WTC11 (cell line): Measurements from ENCODE around the gene FANCI. TPM values are rescaled to one million over a fixed set of nuclear protein-coding genes. Genes with fewer than 3 reads are reported as not detected.
"Not testable (repeated sequence)": the region's sequence is repeated elsewhere in the genome, so short reads cannot be mapped to it uniquely, and the experiment has no call there.

Experiments
- ATAC-seq: fragments of 200-7000 bp; cut with Tn5 transposase; 2 replicates; pipeline ENCODE4 v1.10.0; 2021; ENCODE audit warnings: mild to moderate bottlenecking, moderate library complexity
- CTCF ChIA-PET: fragments of 300-600 bp; sonication (Branson Sonifier 250); formaldehyde crosslinking; loops from one replicate; lab custom pipeline; 2021; ENCODE audit warnings: antibody characterized with exemption; lab: Charles Lee
- POLR2A ChIA-PET: fragments of 350-600 bp; sonication (Branson Sonifier 250); formaldehyde crosslinking; loops from one replicate; lab custom pipeline; 2021; ENCODE audit warnings: antibody characterized with exemption; lab: Charles Lee
- DNase-seq: peaks from one replicate; pipeline ENCODE4 v3.0.0; 2021; ENCODE audit warnings: low spot score
- H3K27ac Mint-ChIP-seq: 2 replicates; pipeline ENCODE4 v1.8.0; 2021; ENCODE audit warnings: mixed read lengths
- H3K27me3 Mint-ChIP-seq: 2 replicates; pipeline ENCODE4 v1.8.0; 2021; ENCODE audit warnings: low read depth, mild to moderate bottlenecking, moderate library complexity, mixed read lengths
- H3K36me3 Mint-ChIP-seq: 2 replicates; pipeline ENCODE4 v1.8.0; 2021; ENCODE audit warnings: mixed read lengths
- H3K4me1 Mint-ChIP-seq: 2 replicates; pipeline ENCODE4 v1.8.0; 2022; ENCODE audit warnings: mixed read lengths
- H3K4me3 Mint-ChIP-seq: 2 replicates; pipeline ENCODE4 v1.8.0; 2021; ENCODE audit warnings: mild to moderate bottlenecking, moderate library complexity, mixed read lengths
- H3K9me3 Mint-ChIP-seq: 2 replicates; pipeline ENCODE4 v1.8.0; 2021; ENCODE audit warnings: mixed read lengths
- EMX1 ChIP-seq: fragments of 250-450 bp; sonication (Bioruptor Pico); IDR thresholded peaks from 2 replicates; pipeline ENCODE4 v1.8.0; 2021; ENCODE audit warnings: mild to moderate bottlenecking
- FOXP4 ChIP-seq: sonication (generic); formaldehyde crosslinking; IDR thresholded peaks from 2 replicates; pipeline ENCODE4 v1.8.0; 2022; ENCODE audit warnings: mild to moderate bottlenecking, missing genetic modification reagents
- GRHL2 ChIP-seq: fragments of 250-450 bp; sonication (Bioruptor Pico); IDR thresholded peaks from 2 replicates; pipeline ENCODE4 v1.8.0; 2022; ENCODE audit warnings: mild to moderate bottlenecking, moderate library complexity; ENCODE audit not compliant: insufficient replicate concordance, severe bottlenecking
- HMGA2 ChIP-seq: fragments of 250-450 bp; sonication (Bioruptor Pico); IDR thresholded peaks from 2 replicates; pipeline ENCODE4 v1.4.0; 2021; ENCODE audit warnings: mild to moderate bottlenecking, moderate library complexity
- KAT7 ChIP-seq: sonication (generic); formaldehyde crosslinking; IDR thresholded peaks from 2 replicates; pipeline ENCODE4 v1.8.1; 2023; ENCODE audit warnings: missing genetic modification reagents, mild to moderate bottlenecking, borderline replicate concordance
- NFE2L1 ChIP-seq: sonication (generic); formaldehyde crosslinking; IDR thresholded peaks from 2 replicates; pipeline ENCODE4 v1.8.1; 2023; ENCODE audit warnings: missing genetic modification reagents
- PREB ChIP-seq: sonication (generic); formaldehyde crosslinking; IDR thresholded peaks from 2 replicates; pipeline ENCODE4 v1.8.1; 2022; ENCODE audit warnings: mild to moderate bottlenecking, missing genetic modification reagents, moderate library complexity, borderline replicate concordance
- SMAD4 ChIP-seq: sonication (generic); formaldehyde crosslinking; IDR thresholded peaks from 2 replicates; pipeline ENCODE4 v1.8.0; 2022; ENCODE audit warnings: mild to moderate bottlenecking, missing genetic modification reagents
- USF2 ChIP-seq: sonication (generic); formaldehyde crosslinking; IDR thresholded peaks from 2 replicates; pipeline ENCODE4 v1.8.1; 2023; ENCODE audit warnings: mild to moderate bottlenecking, missing genetic modification reagents, moderate library complexity
- ZBTB21 ChIP-seq: sonication (generic); formaldehyde crosslinking; IDR thresholded peaks from 2 replicates; pipeline ENCODE4 v1.8.1; 2023; ENCODE audit warnings: mild to moderate bottlenecking, missing genetic modification reagents, borderline replicate concordance
- ZNF263 ChIP-seq: sonication (generic); formaldehyde crosslinking; IDR thresholded peaks from 2 replicates; pipeline ENCODE4 v1.8.1; 2022; ENCODE audit warnings: low read depth, mild to moderate bottlenecking, moderate library complexity, missing genetic modification reagents
- total RNA-seq: library from RNA; stranded (reverse); gene quantifications from 3 replicates; pipeline ENCODE4 v1.2.3, GENCODE V29; 2021
- TF ChIP-seq, protein P1 (sequence below): sonication (generic); formaldehyde crosslinking; IDR thresholded peaks from 2 replicates; pipeline ENCODE4 v1.8.1; 2022; ENCODE audit warnings: missing genetic modification reagents, borderline replicate concordance
- TF ChIP-seq, protein P2 (sequence below): sonication (generic); formaldehyde crosslinking; IDR thresholded peaks from 2 replicates; pipeline ENCODE4 v1.8.1; 2023; ENCODE audit warnings: mild to moderate bottlenecking, missing genetic modification reagents, borderline replicate concordance

FANCI gene
- total RNA-seq, 1 experiment from 2014 or later: 108 TPM

- no peak for TF ChIP-seq USF2 (CRISPR knock-in tag)
- TF ChIP-seq ZBTB21 (CRISPR knock-in tag): no peak
- TF ChIP-seq FOXP4: no peak
- no peak for TF ChIP-seq ZNF263 (CRISPR knock-in tag)
- no peak for TF ChIP-seq GRHL2
- TF ChIP-seq, protein P1, sequence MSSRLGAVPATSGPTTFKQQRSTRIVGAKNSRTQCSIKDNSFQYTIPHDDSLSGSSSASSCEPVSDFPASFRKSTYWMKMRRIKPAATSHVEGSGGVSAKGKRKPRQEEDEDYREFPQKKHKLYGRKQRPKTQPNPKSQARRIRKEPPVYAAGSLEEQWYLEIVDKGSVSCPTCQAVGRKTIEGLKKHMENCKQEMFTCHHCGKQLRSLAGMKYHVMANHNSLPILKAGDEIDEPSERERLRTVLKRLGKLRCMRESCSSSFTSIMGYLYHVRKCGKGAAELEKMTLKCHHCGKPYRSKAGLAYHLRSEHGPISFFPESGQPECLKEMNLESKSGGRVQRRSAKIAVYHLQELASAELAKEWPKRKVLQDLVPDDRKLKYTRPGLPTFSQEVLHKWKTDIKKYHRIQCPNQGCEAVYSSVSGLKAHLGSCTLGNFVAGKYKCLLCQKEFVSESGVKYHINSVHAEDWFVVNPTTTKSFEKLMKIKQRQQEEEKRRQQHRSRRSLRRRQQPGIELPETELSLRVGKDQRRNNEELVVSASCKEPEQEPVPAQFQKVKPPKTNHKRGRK: no peak
- TF ChIP-seq SMAD4: no peak
- no peak for TF ChIP-seq NFE2L1 (CRISPR knock-in tag)
- no peak for TF ChIP-seq PREB (CRISPR knock-in tag)
Observed at GRCh38 chr15:89248584-89248983, 4.8 kb downstream of the FANCI start (continued).

DNA sequence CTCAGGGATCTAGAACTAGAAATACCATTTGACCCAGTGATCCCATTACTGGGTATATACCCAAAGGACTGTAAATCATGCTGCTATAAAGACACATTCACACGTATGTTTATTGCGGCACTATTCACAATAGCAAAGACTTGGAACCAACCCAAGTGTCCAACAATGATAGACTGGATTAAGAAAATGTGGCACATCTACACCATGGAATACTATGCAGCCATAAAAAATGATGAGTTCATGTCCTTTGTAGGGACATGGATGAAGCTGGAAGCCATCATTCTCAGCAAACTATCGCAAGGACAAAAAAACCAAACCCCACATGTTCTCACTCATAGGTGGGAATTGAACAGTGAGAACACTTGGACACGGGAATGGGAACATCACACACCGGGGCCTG lies 6.4 kb downstream of the FANCI start:
- Mint-ChIP-seq H3K4me1 (peaks cover 12% of the 10 kb centered on the region), H3K9me3 (peaks cover 17% of the 10 kb centered on the region), H3K36me3 (peaks cover 47% of the 10 kb centered on the region)
- ATAC-seq, H3K4me3 Mint-ChIP-seq, H3K27ac Mint-ChIP-seq, CTCF ChIA-PET, DNase-seq, H3K27me3 Mint-ChIP-seq, POLR2A ChIA-PET: not testable (repeated sequence)

DNA sequence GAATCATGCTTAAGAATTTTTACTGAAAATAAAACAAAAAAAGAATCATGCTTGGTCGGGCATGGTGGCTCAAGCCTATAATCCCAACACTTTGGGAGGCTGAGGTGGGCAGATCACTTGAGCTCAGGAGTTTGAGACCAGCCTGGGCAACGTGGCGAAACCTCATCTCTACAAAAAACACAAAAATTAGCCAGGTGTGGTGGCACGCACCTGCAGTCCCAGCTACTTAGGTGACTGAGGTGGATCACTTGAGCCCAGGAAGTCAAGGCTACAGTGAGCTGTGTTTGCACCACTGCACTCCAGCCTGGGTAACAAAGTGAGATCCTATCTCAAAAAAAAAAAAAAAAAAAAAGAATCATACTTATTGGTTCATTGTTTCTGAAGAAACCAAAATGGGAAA lies 33.5 kb downstream of the FANCI start:
- H3K27ac Mint-ChIP-seq, H3K9me3 Mint-ChIP-seq, DNase-seq, H3K4me1 Mint-ChIP-seq, ATAC-seq, H3K4me3 Mint-ChIP-seq, H3K27me3 Mint-ChIP-seq, POLR2A ChIA-PET: not testable (repeated sequence)
- CTCF ChIA-PET: interaction anchor here (0.7 to 0.8 kb wide), 2 partner anchors 71 to 725 kb away, joined by 3 to 6 read pairs; no protein-coding TSS in a partner anchor
- H3K36me3 Mint-ChIP-seq: peaks cover 46% of the 10 kb centered on the region

- no peak for ATAC-seq
- CTCF ChIA-PET: no interaction called here
- H3K9me3 Mint-ChIP-seq: no peaks in the 10 kb centered on the region
- TF ChIP-seq EMX1: no peak
- no peak for TF ChIP-seq KAT7 (CRISPR knock-in tag)
- TF ChIP-seq, protein P2, sequence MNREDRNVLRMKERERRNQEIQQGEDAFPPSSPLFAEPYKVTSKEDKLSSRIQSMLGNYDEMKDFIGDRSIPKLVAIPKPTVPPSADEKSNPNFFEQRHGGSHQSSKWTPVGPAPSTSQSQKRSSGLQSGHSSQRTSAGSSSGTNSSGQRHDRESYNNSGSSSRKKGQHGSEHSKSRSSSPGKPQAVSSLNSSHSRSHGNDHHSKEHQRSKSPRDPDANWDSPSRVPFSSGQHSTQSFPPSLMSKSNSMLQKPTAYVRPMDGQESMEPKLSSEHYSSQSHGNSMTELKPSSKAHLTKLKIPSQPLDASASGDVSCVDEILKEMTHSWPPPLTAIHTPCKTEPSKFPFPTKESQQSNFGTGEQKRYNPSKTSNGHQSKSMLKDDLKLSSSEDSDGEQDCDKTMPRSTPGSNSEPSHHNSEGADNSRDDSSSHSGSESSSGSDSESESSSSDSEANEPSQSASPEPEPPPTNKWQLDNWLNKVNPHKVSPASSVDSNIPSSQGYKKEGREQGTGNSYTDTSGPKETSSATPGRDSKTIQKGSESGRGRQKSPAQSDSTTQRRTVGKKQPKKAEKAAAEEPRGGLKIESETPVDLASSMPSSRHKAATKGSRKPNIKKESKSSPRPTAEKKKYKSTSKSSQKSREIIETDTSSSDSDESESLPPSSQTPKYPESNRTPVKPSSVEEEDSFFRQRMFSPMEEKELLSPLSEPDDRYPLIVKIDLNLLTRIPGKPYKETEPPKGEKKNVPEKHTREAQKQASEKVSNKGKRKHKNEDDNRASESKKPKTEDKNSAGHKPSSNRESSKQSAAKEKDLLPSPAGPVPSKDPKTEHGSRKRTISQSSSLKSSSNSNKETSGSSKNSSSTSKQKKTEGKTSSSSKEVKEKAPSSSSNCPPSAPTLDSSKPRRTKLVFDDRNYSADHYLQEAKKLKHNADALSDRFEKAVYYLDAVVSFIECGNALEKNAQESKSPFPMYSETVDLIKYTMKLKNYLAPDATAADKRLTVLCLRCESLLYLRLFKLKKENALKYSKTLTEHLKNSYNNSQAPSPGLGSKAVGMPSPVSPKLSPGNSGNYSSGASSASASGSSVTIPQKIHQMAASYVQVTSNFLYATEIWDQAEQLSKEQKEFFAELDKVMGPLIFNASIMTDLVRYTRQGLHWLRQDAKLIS (CRISPR knock-in tag): no peak
- TF ChIP-seq HMGA2 (CRISPR knock-in tag): no peak
- TF ChIP-seq, all 79 proteins: peak for 0
- H3K36me3 Mint-ChIP-seq: peaks cover 56% of the 10 kb centered on the region
- no peaks in the 10 kb centered on the region for H3K27me3 Mint-ChIP-seq
- POLR2A ChIA-PET: no interaction called here
- no peak overlapping the region for H3K27ac Mint-ChIP-seq
- no peak overlapping the region for H3K4me3 Mint-ChIP-seq
- DNase-seq: no peak
- no peaks in the 10 kb centered on the region for H3K4me1 Mint-ChIP-seq
Observed at GRCh38 chr15:89278307-89278706, 34.5 kb downstream of the FANCI start.
